Fibroblast of skin of right biceps (primary cell): ENCODE results near the gene GTPBP4.

ENCODE experiments used
- DNase-seq: peaks from one replicate; pipeline ENCODE4 v3.0.0-alpha.2; 2013

The GTPBP4 gene

GRCh38 chr10:968546-969199 lies 19.6 kb upstream of the GTPBP4 start:
- no peak for DNase-seq

GRCh38 chr10:969473-970150 lies 18.6 kb upstream of the GTPBP4 start:
- DNase-seq, result no peak

- peak; percentile 7 for DNase-seq
Measured at GRCh38 chr10:970311-971149, 17.7 kb upstream of the GTPBP4 start.

- peak; percentile 44 for DNase-seq
Measured at GRCh38 chr10:971150-971542, 17.1 kb upstream of the GTPBP4 start.

- DNase-seq, result no peak
Measured at GRCh38 chr10:971613-972012, 16.6 kb upstream of the GTPBP4 start.

GRCh38 chr10:972763-973162 lies 15.5 kb upstream of the GTPBP4 start:
- no peak for DNase-seq

GRCh38 chr10:974038-974784 lies 14.0 kb upstream of the GTPBP4 start:
- no peak for DNase-seq

- DNase-seq, result no peak
Measured at GRCh38 chr10:974785-975074, 13.5 kb upstream of the GTPBP4 start.

GRCh38 chr10:976316-976715 lies 11.9 kb upstream of the GTPBP4 start:
- DNase-seq, result no peak

- DNase-seq, result no peak
Measured at GRCh38 chr10:978826-979421, 9.3 kb upstream of the GTPBP4 start.

- DNase-seq, result no peak
Measured at GRCh38 chr10:980468-981093, 7.7 kb upstream of the GTPBP4 start.

- no peak for DNase-seq
Measured at GRCh38 chr10:983401-983800, 4.8 kb upstream of the GTPBP4 start.

GRCh38 chr10:983971-984655 lies 4.1 kb upstream of the GTPBP4 start:
- DNase-seq, result peak; percentile 56

GRCh38 chr10:985361-985760 lies 2.9 kb upstream of the GTPBP4 start:
- no peak for DNase-seq

- DNase-seq, result peak; percentile 55
Measured at GRCh38 chr10:986137-986825, 2.0 kb upstream of the GTPBP4 start.

- peak; percentile 92 for DNase-seq
Measured at GRCh38 chr10:986881-987619, 1.2 kb upstream of the GTPBP4 start.

GRCh38 chr10:987620-987869 lies 689 bp upstream of the GTPBP4 start:
- no peak for DNase-seq

GRCh38 chr10:988667-989545 lies 672 bp downstream of the GTPBP4 start:
- DNase-seq, result peak; percentile 34

GRCh38 chr10:990808-991207 lies 2.6 kb downstream of the GTPBP4 start:
- no peak for DNase-seq

GRCh38 chr10:992467-992866 lies 4.2 kb downstream of the GTPBP4 start:
- DNase-seq, result no peak
